DMS 273 treated with DMSO at 0.1 percent for 48 hours (cell line): ENCODE measurements around the gene LAD1.
A peak's percentile ranks its signal among the peaks of the same experiment; 100 is the strongest.

Experiments used
- DNase-seq: peaks from one replicate; lab custom pipeline; 2025; lab: John Stamatoyannopoulos, UW

LAD1 gene

DNA sequence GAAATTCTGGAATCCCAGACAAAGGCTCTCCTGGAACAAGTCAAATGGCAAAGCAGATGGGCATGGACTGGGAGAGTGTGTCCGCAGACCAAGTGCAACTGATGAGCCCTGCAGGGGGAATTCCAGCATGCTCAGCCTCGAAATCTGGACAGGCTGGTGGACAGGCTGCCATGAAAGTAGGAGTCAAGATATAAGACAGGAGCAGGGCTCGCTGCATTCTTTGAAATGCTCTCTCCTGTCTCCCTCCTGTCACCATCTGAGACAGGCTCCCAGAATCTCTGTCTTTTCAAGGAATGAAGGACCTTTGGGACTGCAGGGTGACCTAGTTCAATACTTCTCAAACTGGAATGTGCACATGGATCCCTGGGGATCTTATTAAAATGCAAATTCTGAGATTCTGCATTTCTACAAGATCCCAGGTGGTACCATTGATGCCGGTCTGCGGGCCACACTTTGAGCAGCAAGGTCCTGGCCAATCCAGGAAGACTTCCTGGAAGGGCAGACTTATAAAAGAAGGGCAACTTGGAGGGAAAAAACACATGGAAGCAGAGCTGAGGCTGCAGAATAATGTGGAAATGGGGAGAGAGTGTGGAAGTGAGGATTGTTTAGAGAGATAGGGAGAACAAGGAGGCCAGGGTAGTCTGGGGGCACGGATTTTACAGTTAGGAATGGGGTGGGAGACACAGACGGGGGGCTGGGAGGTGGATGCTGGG, 51.5 kb downstream of the LAD1 start:
- peak; percentile 3 for DNase-seq

- DNase-seq: no peak
Observed at GRCh38 chr1:201346987-201347386, 52.1 kb downstream of the LAD1 start.

DNA sequence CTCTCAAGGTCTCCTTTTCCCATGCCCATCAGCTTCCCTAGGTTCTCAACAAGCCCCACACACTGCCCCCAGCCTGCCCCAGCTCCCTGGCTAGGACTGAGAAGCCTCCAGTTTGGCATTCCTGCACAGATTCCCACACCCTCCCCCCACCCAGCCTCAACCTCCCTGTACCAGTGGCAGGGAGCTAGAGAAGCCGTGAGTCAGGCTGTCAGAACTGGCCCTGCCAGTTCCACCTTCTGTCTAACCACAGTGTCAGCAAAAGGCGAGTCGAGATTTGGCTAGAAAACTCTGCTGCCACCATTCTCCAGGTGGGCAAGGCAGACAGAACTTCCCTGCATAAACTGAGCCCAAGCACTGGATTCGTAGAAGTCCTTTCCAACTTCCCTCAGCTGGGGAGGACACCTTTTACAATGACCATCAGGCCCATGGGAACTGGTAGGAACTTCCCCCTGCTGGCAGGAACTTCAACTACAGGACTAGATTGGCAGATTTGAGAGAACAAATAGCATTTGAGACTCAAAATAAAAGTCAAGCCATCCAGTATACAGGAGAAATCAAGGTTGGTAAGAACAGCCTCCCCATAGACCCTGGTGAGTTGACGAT, 52.7 kb downstream of the LAD1 start:
- DNase-seq: peak; percentile 2

- DNase-seq: no peak
Observed at GRCh38 chr1:201345081-201345355, 54.1 kb downstream of the LAD1 start.

DNA sequence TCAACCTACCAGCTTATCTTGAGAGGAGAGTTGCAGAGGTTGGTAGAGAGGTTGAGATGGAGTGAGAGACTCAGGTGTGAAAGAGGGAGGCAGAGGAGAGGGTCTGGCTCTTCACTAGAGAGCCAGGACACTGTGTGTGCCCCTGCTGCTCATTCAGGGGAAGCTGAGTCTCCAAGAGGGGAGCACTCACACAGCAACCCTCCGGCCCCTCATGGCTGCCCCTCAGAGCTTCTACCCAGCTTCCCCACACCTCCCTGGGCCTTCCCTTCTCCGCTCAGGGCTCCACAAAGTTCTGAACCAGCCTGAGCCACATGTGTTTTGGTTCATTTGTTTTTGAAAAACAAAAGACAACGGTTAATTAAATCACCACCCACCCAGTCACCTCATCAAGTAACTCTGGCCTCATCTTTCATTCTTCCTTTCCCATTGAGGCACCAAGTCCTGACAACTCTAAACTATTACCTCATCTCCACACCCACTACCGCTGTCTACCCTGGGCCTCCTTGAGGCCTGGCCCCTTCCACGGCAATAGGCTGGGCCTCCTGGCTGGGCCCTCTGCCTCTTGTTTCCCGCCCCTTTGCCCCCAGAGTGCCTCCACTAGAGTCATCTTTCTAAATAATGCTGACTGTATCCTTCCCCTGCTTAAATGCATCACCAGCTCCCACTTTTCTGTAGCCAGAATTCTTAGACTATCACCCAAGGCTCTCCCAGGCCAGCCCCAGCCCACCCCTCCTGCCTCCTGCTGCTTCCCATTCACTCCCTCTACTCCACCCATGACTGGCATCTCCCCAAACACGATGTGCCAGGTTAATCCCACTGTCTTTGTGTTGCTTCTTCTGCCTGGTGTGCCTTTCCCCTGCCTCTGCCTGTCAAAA, 54.7 kb downstream of the LAD1 start:
- DNase-seq: no peak

DNA sequence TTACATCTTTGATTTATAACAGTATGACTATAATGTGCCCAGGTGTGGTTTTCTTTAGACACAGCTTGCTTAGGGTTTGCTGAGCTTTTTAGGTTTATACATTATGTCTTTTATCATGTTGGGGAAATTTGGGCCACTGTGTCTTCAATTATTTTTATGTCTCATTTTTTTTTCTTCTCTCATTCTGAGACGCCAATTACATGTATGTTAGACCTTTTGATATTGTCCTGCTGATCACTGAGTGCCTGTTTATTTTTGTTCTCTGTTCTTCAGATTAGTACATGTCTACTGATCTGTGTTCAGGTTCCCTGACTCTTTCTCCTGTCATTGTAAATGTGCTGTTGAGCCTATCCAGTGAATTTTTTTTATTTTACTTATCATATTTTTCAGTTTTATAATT, 57.7 kb downstream of the LAD1 start:
- DNase-seq: no peak

- no peak for DNase-seq
Observed at GRCh38 chr1:201336711-201337450, 62.2 kb downstream of the LAD1 start.

- no peak for DNase-seq
Observed at GRCh38 chr1:201335901-201336300, 63.2 kb downstream of the LAD1 start.

GRCh38 chr1:201335174-201335870, 63.8 kb downstream of the LAD1 start:
- no peak for DNase-seq

GRCh38 chr1:201334325-201335173, 64.6 kb downstream of the LAD1 start:
- DNase-seq: no peak

GRCh38 chr1:201332616-201333335, 66.3 kb downstream of the LAD1 start:
- DNase-seq: no peak

GRCh38 chr1:201332021-201332420, 67.1 kb downstream of the LAD1 start:
- DNase-seq: no peak

GRCh38 chr1:201331166-201331565, 68.0 kb downstream of the LAD1 start:
- no peak for DNase-seq
